ENCODE results near the gene CFAP46. TPM values are rescaled to one million over a fixed set of nuclear protein-coding genes. Genes with fewer than 3 reads are reported as not detected.

The CFAP46 gene
- total and polyA plus RNA-seq, 9 donors, result 0.22 to 1.1 (median 0.61) TPM

GRCh38 chr10:132768346-132769248 lies 173.8 kb downstream of the CFAP46 start:
- Histone ChIP-seq H3K36me3 (ENCODE audit: control insufficient read depth, insufficient read depth, low read length) (peaks cover 11% of the 10 kb centered on the region), H3K9me3 (replicated peaks; ENCODE audit: control insufficient read depth, low read depth, low read length) (peaks cover 7% of the 10 kb centered on the region), H3K4me3 (ENCODE audit: low read length) (no peak overlapping the region), H3K27me3 (ENCODE audit: control insufficient read depth, insufficient read depth, low read length) (no peaks in the 10 kb centered on the region), H3K27ac (ENCODE audit: low read length) (no peak overlapping the region), H3K4me1 (ENCODE audit: control insufficient read depth, insufficient read depth, low read length) (no peaks in the 10 kb centered on the region)
- WGBS (ENCODE audit: insufficient coverage), result 95% methylated on average over 26 of the region's 41 CpGs
- no peak for DNase-seq

DNA sequence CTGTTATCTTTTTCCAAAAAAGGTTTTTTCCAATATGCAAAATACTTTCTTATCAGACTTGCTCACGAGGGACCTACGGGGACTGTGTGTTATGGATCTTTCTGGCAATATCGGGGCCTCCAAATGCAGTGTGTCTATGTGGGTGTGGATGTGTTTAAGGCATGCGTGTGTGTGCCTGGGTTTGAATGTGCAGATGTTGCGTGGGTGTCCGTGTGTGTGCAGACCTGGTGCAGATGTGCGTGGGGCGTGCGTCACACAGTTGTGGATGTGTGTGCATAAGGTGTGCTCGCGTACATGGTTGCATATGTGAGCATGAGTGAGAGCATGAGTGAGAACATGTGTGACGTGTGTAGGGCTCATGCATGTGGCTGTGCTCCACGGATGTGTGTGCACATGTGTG lies 176.1 kb downstream of the CFAP46 start:
- WGBS (ENCODE audit: insufficient coverage), result 92% methylated on average over 11 of the region's 13 CpGs
- Histone ChIP-seq H3K9me3 (replicated peaks; ENCODE audit: control insufficient read depth, low read depth, low read length) (peaks cover 11% of the 10 kb centered on the region), H3K27ac (ENCODE audit: low read length) (no peak overlapping the region), H3K27me3 (ENCODE audit: control insufficient read depth, insufficient read depth, low read length) (no peaks in the 10 kb centered on the region), H3K36me3 (ENCODE audit: control insufficient read depth, insufficient read depth, low read length) (peaks cover 15% of the 10 kb centered on the region), H3K4me3 (ENCODE audit: low read length) (no peak overlapping the region), H3K4me1 (ENCODE audit: control insufficient read depth, insufficient read depth, low read length) (no peaks in the 10 kb centered on the region)
- DNase-seq, result no peak

GRCh38 chr10:132765435-132765834 lies 176.9 kb downstream of the CFAP46 start:
- peaks cover 11% of the 10 kb centered on the region for H3K9me3 ChIP-seq (replicated peaks; ENCODE audit: control insufficient read depth, low read depth, low read length)
- H3K27me3 ChIP-seq (ENCODE audit: control insufficient read depth, insufficient read depth, low read length), result no peaks in the 10 kb centered on the region
- 75% methylated on average over 11 of the region's 11 CpGs for WGBS (ENCODE audit: insufficient coverage)
- no peak overlapping the region for H3K4me3 ChIP-seq (ENCODE audit: low read length)
- H3K4me1 ChIP-seq (ENCODE audit: control insufficient read depth, insufficient read depth, low read length), result no peaks in the 10 kb centered on the region
- no peak overlapping the region for H3K27ac ChIP-seq (ENCODE audit: low read length)
- DNase-seq, result no peak
- peaks cover 13% of the 10 kb centered on the region for H3K36me3 ChIP-seq (ENCODE audit: control insufficient read depth, insufficient read depth, low read length)

DNA sequence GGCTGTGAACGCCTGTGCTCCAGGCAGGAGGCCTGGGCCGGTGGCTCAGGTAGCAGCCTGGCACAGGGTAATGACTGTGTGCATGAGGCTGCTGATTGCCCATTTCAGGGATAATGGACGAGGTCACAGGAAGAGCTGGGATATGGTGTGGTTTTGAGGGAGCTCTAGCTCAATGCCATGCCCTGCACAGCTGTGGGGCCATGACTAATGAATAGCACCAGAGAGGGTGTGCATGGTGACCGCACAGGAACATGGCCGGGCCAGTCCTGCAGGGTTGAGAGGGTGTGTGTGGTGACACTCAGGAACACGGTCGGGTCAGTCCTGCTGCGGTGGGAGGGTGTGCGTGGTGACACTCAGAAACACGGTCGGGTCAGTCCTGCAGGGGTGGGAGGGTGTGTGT lies 178.3 kb downstream of the CFAP46 start:
- DNase-seq, result no peak
- 87% methylated on average over 11 of the region's 11 CpGs for WGBS (ENCODE audit: insufficient coverage)
- peaks cover 8% of the 10 kb centered on the region for H3K9me3 ChIP-seq (replicated peaks; ENCODE audit: control insufficient read depth, low read depth, low read length)
- no peak overlapping the region for H3K4me3 ChIP-seq (ENCODE audit: low read length)
- peaks cover 21% of the 10 kb centered on the region for H3K36me3 ChIP-seq (ENCODE audit: control insufficient read depth, insufficient read depth, low read length)
- no peaks in the 10 kb centered on the region for H3K4me1 ChIP-seq (ENCODE audit: control insufficient read depth, insufficient read depth, low read length)
- H3K27me3 ChIP-seq (ENCODE audit: control insufficient read depth, insufficient read depth, low read length), result no peaks in the 10 kb centered on the region
- H3K27ac ChIP-seq (ENCODE audit: low read length), result no peak overlapping the region

- 94% methylated on average over 5 of the region's 5 CpGs for whole genome bisulfite sequencing (ENCODE audit: insufficient coverage)
- H3K4me1 ChIP-seq (ENCODE audit: control insufficient read depth, insufficient read depth, low read length), result no peaks in the 10 kb centered on the region
- H3K27me3 ChIP-seq (ENCODE audit: control insufficient read depth, insufficient read depth, low read length), result no peaks in the 10 kb centered on the region
- no peak for DNase-seq
- no peak overlapping the region for H3K27ac ChIP-seq (ENCODE audit: low read length)
- H3K4me3 ChIP-seq (ENCODE audit: low read length), result no peak overlapping the region
- H3K9me3 ChIP-seq (replicated peaks; ENCODE audit: control insufficient read depth, low read depth, low read length), result peaks cover 8% of the 10 kb centered on the region
- H3K36me3 ChIP-seq (ENCODE audit: control insufficient read depth, insufficient read depth, low read length), result peaks cover 21% of the 10 kb centered on the region
Observed at GRCh38 chr10:132763545-132763944, 178.8 kb downstream of the CFAP46 start.

- no peak for DNase-seq
- Histone ChIP-seq H3K9me3 (replicated peaks; ENCODE audit: control insufficient read depth, low read depth, low read length) (peaks cover 3% of the 10 kb centered on the region), H3K4me3 (ENCODE audit: low read length) (no peak overlapping the region), H3K27me3 (ENCODE audit: control insufficient read depth, insufficient read depth, low read length) (no peaks in the 10 kb centered on the region), H3K36me3 (ENCODE audit: control insufficient read depth, insufficient read depth, low read length) (peaks cover 24% of the 10 kb centered on the region), H3K27ac (ENCODE audit: low read length) (no peak overlapping the region), H3K4me1 (ENCODE audit: control insufficient read depth, insufficient read depth, low read length) (no peaks in the 10 kb centered on the region)
- no CpG with 5 or more reads among the region's 6 CpGs for WGBS (ENCODE audit: insufficient coverage)
Observed at GRCh38 chr10:132762267-132762666, 180.1 kb downstream of the CFAP46 start.

DNA sequence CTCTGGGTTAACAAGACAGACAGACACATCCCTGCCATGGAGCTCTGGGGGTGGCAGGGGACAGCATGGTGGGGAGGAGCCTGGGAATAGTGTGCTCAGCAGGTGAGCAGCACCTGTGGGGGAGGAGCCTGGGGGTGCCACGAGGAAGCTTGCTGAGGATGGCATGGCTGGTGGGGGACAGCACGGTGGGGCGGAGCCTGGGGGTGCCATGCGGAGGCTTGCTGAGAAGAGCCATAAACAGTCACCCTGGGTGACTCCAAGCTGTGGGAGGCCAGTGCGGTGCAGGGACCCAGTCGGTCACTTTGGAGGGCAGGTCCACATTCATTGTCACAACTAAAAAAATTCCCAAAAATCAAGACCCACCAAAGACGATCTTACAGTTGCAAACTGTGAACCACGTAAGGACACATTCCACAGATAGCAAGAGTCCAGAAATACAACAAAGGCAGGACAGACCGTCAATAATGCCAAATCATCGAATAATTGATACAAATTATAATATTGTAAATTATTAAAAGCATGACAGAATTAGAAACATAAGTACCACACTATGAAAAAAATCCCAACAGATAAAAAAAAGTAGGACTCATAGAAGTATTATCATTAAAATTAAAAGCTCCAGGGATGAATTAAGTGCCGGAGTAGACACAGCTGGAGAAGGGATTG lies 180.8 kb downstream of the CFAP46 start:
- Histone ChIP-seq H3K4me3 (ENCODE audit: low read length) (no peak overlapping the region), H3K36me3 (ENCODE audit: control insufficient read depth, insufficient read depth, low read length) (peaks cover 24% of the 10 kb centered on the region), H3K27ac (ENCODE audit: low read length) (no peak overlapping the region), H3K4me1 (ENCODE audit: control insufficient read depth, insufficient read depth, low read length) (no peaks in the 10 kb centered on the region), H3K27me3 (ENCODE audit: control insufficient read depth, insufficient read depth, low read length) (no peaks in the 10 kb centered on the region), H3K9me3 (replicated peaks; ENCODE audit: control insufficient read depth, low read depth, low read length) (peaks cover 3% of the 10 kb centered on the region)
- WGBS (ENCODE audit: insufficient coverage), result 98% methylated on average over 6 of the region's 11 CpGs
- no peak for DNase-seq

DNA sequence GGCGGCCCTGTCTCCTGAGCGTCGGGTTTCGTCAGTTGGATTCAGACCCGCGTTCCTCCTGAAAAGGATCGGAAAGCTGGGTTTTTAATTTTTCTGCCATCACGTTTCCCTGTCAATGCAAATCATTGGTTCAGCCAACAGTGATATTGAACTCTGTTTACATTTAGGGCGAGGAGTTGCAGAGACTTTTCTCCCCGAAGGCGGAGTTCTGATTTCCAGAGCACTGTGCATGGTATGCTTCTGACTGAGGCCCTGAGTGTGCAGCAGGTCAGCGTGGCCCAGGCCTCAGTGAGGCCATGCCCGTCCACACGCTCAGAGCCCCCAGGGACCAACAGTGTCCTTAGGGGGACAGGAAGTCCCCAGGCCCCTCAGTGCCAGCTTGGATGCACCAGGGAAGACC lies 183.5 kb downstream of the CFAP46 start:
- H3K4me3 ChIP-seq (ENCODE audit: low read length), result no peak overlapping the region
- 90% methylated on average over 14 of the region's 14 CpGs for WGBS (ENCODE audit: insufficient coverage)
- H3K27ac ChIP-seq (ENCODE audit: low read length), result no peak overlapping the region
- H3K36me3 ChIP-seq (ENCODE audit: control insufficient read depth, insufficient read depth, low read length), result peaks cover 41% of the 10 kb centered on the region
- DNase-seq, result no peak
- no peaks in the 10 kb centered on the region for H3K4me1 ChIP-seq (ENCODE audit: control insufficient read depth, insufficient read depth, low read length)
- H3K9me3 ChIP-seq (replicated peaks; ENCODE audit: control insufficient read depth, low read depth, low read length), result peaks cover 3% of the 10 kb centered on the region
- H3K27me3 ChIP-seq (ENCODE audit: control insufficient read depth, insufficient read depth, low read length), result no peaks in the 10 kb centered on the region

Data from muscle of leg (tissue), 11 donors.